Measurements from ENCODE around the gene CFAP119.

The CFAP119 gene

GRCh38 chr16:30760577-30761426 is 1.1 kb downstream of the CFAP119 start:
- peak; percentile 13 for DNase-seq

- DNase-seq = peak; percentile 20
Observed at GRCh38 chr16:30760001-30760559, 1.8 kb downstream of the CFAP119 start.

- no peak for DNase-seq
Observed at GRCh38 chr16:30758988-30759491, 2.8 kb downstream of the CFAP119 start.

- no peak for DNase-seq
Observed at GRCh38 chr16:30757316-30757715, 4.5 kb downstream of the CFAP119 start.

- DNase-seq = no peak
Observed at GRCh38 chr16:30756781-30757100, 5.1 kb downstream of the CFAP119 start.

GRCh38 chr16:30755955-30756780 is 5.7 kb downstream of the CFAP119 start:
- no peak for DNase-seq

- no peak for DNase-seq
Observed at GRCh38 chr16:30753596-30753995, 8.3 kb downstream of the CFAP119 start.

GRCh38 chr16:30750876-30751465 is 10.9 kb downstream of the CFAP119 start:
- DNase-seq = no peak

GRCh38 chr16:30750201-30750600 is 11.7 kb downstream of the CFAP119 start:
- no peak for DNase-seq

GRCh38 chr16:30748634-30749445 is 13.0 kb downstream of the CFAP119 start:
- DNase-seq = peak; percentile 59

GRCh38 chr16:30747799-30748633 is 13.8 kb downstream of the CFAP119 start, which contains the start of gene PHKG2:
PHKG2 (plus strand) TSS chr16:30748425; CDS start chr16:30748821, 396 bp downstream.
- peak; percentile 99 for DNase-seq

GRCh38 chr16:30747331-30747730 is 14.5 kb downstream of the CFAP119 start:
- DNase-seq = peak; percentile 31

- DNase-seq = no peak
Observed at GRCh38 chr16:30746638-30747175, 15.2 kb downstream of the CFAP119 start.

GRCh38 chr16:30745082-30745481 is 16.8 kb downstream of the CFAP119 start:
- no peak for DNase-seq

GRCh38 chr16:30744183-30744582 is 17.7 kb downstream of the CFAP119 start:
- no peak for DNase-seq

- DNase-seq = no peak
Observed at GRCh38 chr16:30743716-30744115, 18.1 kb downstream of the CFAP119 start.

- DNase-seq = peak; percentile 52
Observed at GRCh38 chr16:30741461-30741914, 20.4 kb downstream of the CFAP119 start.

- peak; percentile 91 for DNase-seq
Observed at GRCh38 chr16:30740364-30741251, 21.3 kb downstream of the CFAP119 start.
